Hematopoietic multipotent progenitor cell treated with erythropoietin and hydrocortisone succinate and interleukin-3 and kit ligand, for 6 days (in vitro differentiated cells): ENCODE measurements around the gene EEF1B2.
"Not testable (repeated sequence)": the region's sequence is repeated elsewhere in the genome, so short reads cannot be mapped to it uniquely, and the experiment has no call there.

ENCODE experiments used
- DNase-seq: peaks from one replicate; pipeline ENCODE4 v3.0.0-alpha.2; 2015

Gene EEF1B2

GRCh38 chr2:206168230-206168629, 8.5 kb downstream of the EEF1B2 start:
- not testable (repeated sequence) for DNase-seq

GRCh38 chr2:206171624-206172397, 12.1 kb downstream of the EEF1B2 start:
- not testable (repeated sequence) for DNase-seq

GRCh38 chr2:206173147-206173546, 13.5 kb downstream of the EEF1B2 start:
- DNase-seq: no peak

GRCh38 chr2:206176121-206176520, 16.4 kb downstream of the EEF1B2 start:
- no peak for DNase-seq

- no peak for DNase-seq
These were observed 17.2 kb downstream of the EEF1B2 start for GRCh38 chr2:206176901-206177300.

GRCh38 chr2:206181526-206181925, 21.8 kb downstream of the EEF1B2 start:
- DNase-seq: not testable (repeated sequence)

GRCh38 chr2:206189691-206190090, 30.0 kb downstream of the EEF1B2 start:
- no peak for DNase-seq

GRCh38 chr2:206190111-206190510, 30.4 kb downstream of the EEF1B2 start:
- DNase-seq: no peak

GRCh38 chr2:206190689-206191088, 31.0 kb downstream of the EEF1B2 start:
- no peak for DNase-seq

- DNase-seq: no peak
These were observed 32.5 kb downstream of the EEF1B2 start for GRCh38 chr2:206192157-206192556.

GRCh38 chr2:206193671-206194357, 34.1 kb downstream of the EEF1B2 start:
- DNase-seq: no peak

- no peak for DNase-seq
These were observed 39.0 kb downstream of the EEF1B2 start for GRCh38 chr2:206198677-206199076.

GRCh38 chr2:206201075-206201848, 41.6 kb downstream of the EEF1B2 start:
- no peak for DNase-seq

- DNase-seq: no peak
These were observed 42.8 kb downstream of the EEF1B2 start for GRCh38 chr2:206202446-206202845.

- no peak for DNase-seq
These were observed 43.6 kb downstream of the EEF1B2 start for GRCh38 chr2:206203331-206203730.

GRCh38 chr2:206204710-206205109, 45.0 kb downstream of the EEF1B2 start:
- DNase-seq: no peak

GRCh38 chr2:206207316-206207715, 47.6 kb downstream of the EEF1B2 start:
- not testable (repeated sequence) for DNase-seq

GRCh38 chr2:206208900-206209299, 49.2 kb downstream of the EEF1B2 start:
- DNase-seq: no peak

GRCh38 chr2:206211657-206212255, 52.1 kb downstream of the EEF1B2 start:
- DNase-seq: no peak
